Uterus (tissue), 4 donors: ENCODE results near the gene ZC3H14. TPM values are rescaled to one million over a fixed set of nuclear protein-coding genes. Genes with fewer than 3 reads are reported as not detected.

Experiments used
- DNase-seq, 2 donors: peaks; one replicate each; pipeline ENCODE4 v3.0.0-alpha.2; 2019 to 2020
- H3K27ac ChIP-seq, 2 donors: fragments of 200-600 bp; sonication (generic); 1 replicate in 1 of 2; 2 replicates in 1 of 2; pipeline ENCODE4 v1.5.1; 2016 to 2018
- H3K27me3 ChIP-seq, 2 donors: fragments of 200-600 bp; sonication (generic); one replicate each; pipeline ENCODE4 v1.5.1; 2018 to 2019; ENCODE audit warnings: control low read depth in 1 of 2
- H3K36me3 ChIP-seq, 2 donors: fragments of 200-600 bp; sonication (generic); one replicate each; pipeline ENCODE4 v1.5.1; 2019; ENCODE audit warnings: control low read depth in 1 of 2
- H3K4me1 ChIP-seq, 2 donors: fragments of 200-600 bp; sonication (generic); one replicate each; pipeline ENCODE4 v1.5.1; 2018 to 2019; ENCODE audit warnings: control low read depth in 1 of 2
- H3K4me3 ChIP-seq, 2 donors: fragments of 200-600 bp; sonication (generic); 1 replicate in 1 of 2; 2 replicates in 1 of 2; pipeline ENCODE4 v1.5.1; 2018 to 2019; ENCODE audit warnings: mild to moderate bottlenecking in 1 of 2
- H3K9me3 ChIP-seq, 2 donors: fragments of 200-600 bp; sonication (generic); one replicate each; pipeline ENCODE4 v1.5.1; 2019; ENCODE audit warnings: control low read depth in 1 of 2
- CTCF ChIP-seq, 4 experiments: fragments of 200-600 bp in 2 of 4; fragments of 450-650 bp in 2 of 4; sonication (generic) in 2 of 4; IDR thresholded peaks; one replicate each; pipeline ENCODE4 v1.5.1; 2016 to 2019; ENCODE audit warnings: antibody characterized with exemption in 4 of 4, mild to moderate bottlenecking in 2 of 4, moderate library complexity in 1 of 4
- POLR2A ChIP-seq, 2 donors: fragments of 450-650 bp; IDR thresholded peaks; one replicate each; pipeline ENCODE4 v1.6.1; 2016; ENCODE audit warnings: antibody characterized with exemption in 2 of 2, mild to moderate bottlenecking in 1 of 2, moderate library complexity in 1 of 2
- intact Hi-C: fragments of 100-400 bp; cut with DNase I; formaldehyde crosslinking; loops from one replicate; pipeline ENCODE4 v1.15.1; 2023; ENCODE audit warnings: low total_unique reads
- total RNA-seq, 4 donors: library from RNA; depleted of rRNA in 3 of 4; stranded (reverse); fragments of >200 nt in 3 of 4; gene quantifications; one replicate each; pipeline versions ENCODE4 v1.1.0 to v1.2.4, GENCODE V29; 2014 to 2023
- donor health status: DM: yes; HTN: yes; CAD: no.

ZC3H14 gene
- total RNA-seq, 4 donors from 2014 or later = 40.9 to 96.2 (median 69.7) TPM

- Histone ChIP-seq H3K4me3 (peak overlapping the region; percentile 58 to 94), H3K4me1 (peaks cover 0 to 16% of the 10 kb centered on the region in 2 donors), H3K36me3 (no peaks in the 10 kb centered on the region), H3K27me3 (no peaks in the 10 kb centered on the region), H3K9me3 (no peaks in the 10 kb centered on the region), H3K27ac (peak overlapping the region; percentile 92 to 94)
- no peak for TF ChIP-seq CTCF (IDR thresholded peaks at IDR 0.05)
- no peak for TF ChIP-seq POLR2A (IDR thresholded peaks at IDR 0.05)
- intact Hi-C loops = no loop called here
- DNase-seq = no peak
Observed at GRCh38 chr14:88553886-88554456, 8.9 kb upstream of the ZC3H14 start.

GRCh38 chr14:88554457-88555286 lies 8.2 kb upstream of the ZC3H14 start, which contains the start of gene PTPN21:
PTPN21 (minus strand) TSS chr14:88555007; CDS start chr14:88550417, 4,590 bp downstream.
- Histone ChIP-seq H3K36me3 (no peaks in the 10 kb centered on the region), H3K27me3 (no peaks in the 10 kb centered on the region), H3K4me1 (peaks cover 0 to 16% of the 10 kb centered on the region in 2 donors), H3K27ac (peak within 1 kb of the TSS; percentile 92 to 94), H3K4me3 (peak within 1 kb of the TSS; percentile 58 to 94), H3K9me3 (no peaks in the 10 kb centered on the region)
- intact Hi-C loops = no loop called here
- TF ChIP-seq POLR2A (IDR thresholded peaks at IDR 0.05) (peak; percentile 45 to 85), CTCF (IDR thresholded peaks at IDR 0.05) (no peak)
- peak; percentile 69 to 83 for DNase-seq

DNA sequence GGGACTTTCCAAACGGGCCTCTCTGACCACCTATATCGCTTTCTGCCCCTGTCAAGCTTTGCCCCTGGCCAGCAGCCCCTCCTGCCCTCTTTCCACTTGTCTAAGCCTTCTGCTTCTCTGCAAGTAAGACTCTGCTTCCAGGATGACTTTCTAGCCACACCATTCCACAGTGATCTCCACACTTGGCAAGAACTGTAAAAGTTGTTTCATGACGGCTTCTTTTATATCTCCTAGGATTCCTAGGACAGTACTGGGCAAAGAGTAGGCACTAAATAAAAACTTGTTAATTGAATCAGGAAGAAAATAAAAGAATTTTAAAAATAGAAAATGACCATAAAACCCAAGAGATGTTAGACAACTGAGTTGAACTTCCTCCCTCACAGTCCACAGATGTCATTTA lies 6.3 kb upstream of the ZC3H14 start:
- Histone ChIP-seq H3K27ac (peak overlapping the region; percentile 40 to 53), H3K27me3 (no peaks in the 10 kb centered on the region), H3K36me3 (no peaks in the 10 kb centered on the region), H3K9me3 (no peaks in the 10 kb centered on the region), H3K4me3 (no peak overlapping the region), H3K4me1 (peaks cover 0 to 16% of the 10 kb centered on the region in 2 donors)
- no peak for TF ChIP-seq CTCF (IDR thresholded peaks at IDR 0.05)
- no peak for DNase-seq
- intact Hi-C loops = no loop called here

DNA sequence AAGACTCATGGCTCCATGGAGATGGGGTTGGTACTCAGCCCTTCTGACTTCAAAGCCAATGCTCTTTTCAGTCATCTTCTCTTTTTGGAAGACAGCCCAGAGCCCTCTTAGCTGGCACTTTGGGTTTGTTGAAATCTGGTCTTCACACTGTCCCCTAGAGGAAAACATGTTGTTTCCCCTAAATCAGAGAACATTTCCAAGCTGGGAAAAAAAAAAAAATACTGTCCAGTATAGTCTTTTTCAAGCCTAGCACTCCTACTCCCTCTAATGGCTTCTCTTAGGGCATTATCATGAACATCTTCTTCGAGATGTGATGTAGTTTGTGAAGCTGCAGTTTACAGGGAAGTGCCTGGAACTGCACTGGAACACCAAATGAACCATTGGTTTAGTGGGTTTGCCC lies 3.0 kb upstream of the ZC3H14 start:
- no peaks in the 10 kb centered on the region for H3K9me3 ChIP-seq
- intact Hi-C loops = no loop called here
- H3K27ac ChIP-seq = no peak overlapping the region
- no peak overlapping the region for H3K4me3 ChIP-seq
- no peaks in the 10 kb centered on the region for H3K4me1 ChIP-seq
- DNase-seq = no peak
- TF ChIP-seq POLR2A (IDR thresholded peaks at IDR 0.05) = no peak
- TF ChIP-seq CTCF (IDR thresholded peaks at IDR 0.05) = peak in 3 of 4 experiments; percentile 26 to 46 (median 30)
- H3K27me3 ChIP-seq = no peaks in the 10 kb centered on the region
- no peaks in the 10 kb centered on the region for H3K36me3 ChIP-seq

DNA sequence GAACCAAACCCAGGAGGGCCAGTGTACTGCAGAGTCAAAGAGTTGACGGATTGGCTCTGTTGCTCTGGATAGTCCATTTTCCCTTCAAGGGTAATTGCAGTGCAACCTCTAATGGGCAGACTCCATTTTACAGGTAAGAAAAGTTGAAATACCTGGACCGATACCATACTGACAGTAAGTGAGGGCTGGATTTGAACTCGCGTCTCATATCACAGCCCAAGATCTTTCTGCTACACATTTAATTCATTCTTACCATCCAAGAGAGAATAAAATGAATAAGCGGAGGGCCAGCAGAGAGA lies 356 bp upstream of the ZC3H14 start:
- DNase-seq = no peak
- H3K9me3 ChIP-seq = no peaks in the 10 kb centered on the region
- TF ChIP-seq CTCF (IDR thresholded peaks at IDR 0.05) (no peak), POLR2A (IDR thresholded peaks at IDR 0.05) (no peak)
- peak overlapping the region; percentile 80 to 89 for H3K4me3 ChIP-seq
- H3K36me3 ChIP-seq = no peaks in the 10 kb centered on the region
- H3K27me3 ChIP-seq = no peaks in the 10 kb centered on the region
- no peaks in the 10 kb centered on the region for H3K4me1 ChIP-seq
- H3K27ac ChIP-seq = peak overlapping the region; percentile 88 to 92
- intact Hi-C loops = no loop called here
